ENCODE measurements around the gene CD59.

- TF ChIP-seq CTCF (conservative IDR thresholded peaks at IDR 0.05; ENCODE audit: low read length) (no peak), EZH2phosphoT487 (IDR thresholded peaks at IDR 0.05; ENCODE audit: borderline replicate concordance) (no peak)
Measured at GRCh38 chr11:33670250-33671011, 65.8 kb downstream of the CD59 start.

Measured in Loucy (cell line).